Measurements from ENCODE around the gene VANGL1.

The VANGL1 gene

GRCh38 chr1:115644109-115644508 is 2.3 kb downstream of the VANGL1 start:
- DNase-seq, result no peak

GRCh38 chr1:115647047-115647446 is 5.3 kb downstream of the VANGL1 start:
- no peak for DNase-seq

GRCh38 chr1:115647507-115647906 is 5.7 kb downstream of the VANGL1 start:
- no peak for DNase-seq

- DNase-seq, result no peak
Measured at GRCh38 chr1:115647919-115648650, 6.3 kb downstream of the VANGL1 start.

- DNase-seq, result no peak
Measured at GRCh38 chr1:115648717-115649691, 7.2 kb downstream of the VANGL1 start.

- DNase-seq, result no peak
Measured at GRCh38 chr1:115649964-115650363, 8.2 kb downstream of the VANGL1 start.

GRCh38 chr1:115650961-115651360 is 9.2 kb downstream of the VANGL1 start:
- no peak for DNase-seq

- no peak for DNase-seq
Measured at GRCh38 chr1:115651391-115651790, 9.6 kb downstream of the VANGL1 start.

- no peak for DNase-seq
Measured at GRCh38 chr1:115652236-115652788, 10.5 kb downstream of the VANGL1 start.

- no peak for DNase-seq
Measured at GRCh38 chr1:115654125-115654524, 12.4 kb downstream of the VANGL1 start.

- no peak for DNase-seq
Measured at GRCh38 chr1:115654663-115655305, 13.0 kb downstream of the VANGL1 start.

GRCh38 chr1:115655306-115655663 is 13.5 kb downstream of the VANGL1 start:
- DNase-seq, result no peak

- DNase-seq, result no peak
Measured at GRCh38 chr1:115655916-115656315, 14.1 kb downstream of the VANGL1 start.

- DNase-seq, result no peak
Measured at GRCh38 chr1:115656461-115657077, 14.8 kb downstream of the VANGL1 start.

GRCh38 chr1:115658646-115659045 is 16.9 kb downstream of the VANGL1 start:
- DNase-seq, result no peak

- DNase-seq, result no peak
Measured at GRCh38 chr1:115660151-115660550, 18.4 kb downstream of the VANGL1 start.

- no peak for DNase-seq
Measured at GRCh38 chr1:115661157-115661556, 19.4 kb downstream of the VANGL1 start.

GRCh38 chr1:115665319-115666096 is 23.7 kb downstream of the VANGL1 start:
- no peak for DNase-seq

- DNase-seq, result no peak
Measured at GRCh38 chr1:115666206-115666605, 24.4 kb downstream of the VANGL1 start.

GRCh38 chr1:115666702-115667101 is 24.9 kb downstream of the VANGL1 start:
- no peak for DNase-seq

GRCh38 chr1:115668579-115668978 is 26.8 kb downstream of the VANGL1 start:
- DNase-seq, result no peak
